ENCODE data around the gene IER5L. TPM values are rescaled to one million over a fixed set of nuclear protein-coding genes. Genes with fewer than 3 reads are reported as not detected.

The IER5L gene
- total and polyA plus RNA-seq, 9 of the 15 experiments (the other 6 are each of a cell fraction or from before 2014, with no cell fraction given): 0.14 to 11.9 (median 0.52) TPM

- TF ChIP-seq ZNF639 (CRISPR knock-in tag; conservative IDR thresholded peaks at IDR 0.05 in 1 of 2, IDR thresholded peaks at IDR 0.05 in 1 of 2) (peak in 1 of 2 experiments; percentile 34; a peak in 1 of 4 replicates), CTCF (IDR thresholded peaks at IDR 0.05 in 2 of 3, conservative IDR thresholded peaks at IDR 0.05 in 1 of 3; ENCODE audit: insufficient read depth in 2 of 3, low read depth in 1 of 3, low read length in 3 of 3) (0 out of 6 replicates have a peak, but pooled peaks of 1 of the 3 experiments have one; percentile 0), SMAD1 (IDR thresholded peaks at IDR 0.05; ENCODE audit: low read depth, low read length, partially characterized antibody) (peak; percentile 60), NCOA1 (IDR thresholded peaks at IDR 0.05; ENCODE audit: low read depth) (no peak), HDAC2 (IDR thresholded peaks at IDR 0.05) (peak; percentile 71), PCBP2 (IDR thresholded peaks at IDR 0.05; ENCODE audit: low read depth, low read length, poor library complexity, severe bottlenecking) (no peak), C11orf30 (IDR thresholded peaks at IDR 0.05; ENCODE audit: low read depth) (no peak), IFI16 (CRISPR knock-in tag; IDR thresholded peaks at IDR 0.05) (no peak), SRSF1 (IDR thresholded peaks at IDR 0.05; ENCODE audit: low read depth, low read length) (no peak), THAP7 (CRISPR knock-in tag; IDR thresholded peaks at IDR 0.05) (no peak), HNRNPK (IDR thresholded peaks at IDR 0.05; ENCODE audit: low read depth, low read length, poor library complexity, severe bottlenecking) (no peak), VEZF1 (CRISPR knock-in tag; IDR thresholded peaks at IDR 0.05) (peak; percentile 32), TFAM (CRISPR knock-in tag; conservative IDR thresholded peaks at IDR 0.05) (no peak), HMGXB4 (CRISPR knock-in tag; IDR thresholded peaks at IDR 0.05) (no peak)
- TF ChIP-seq, protein P1, sequence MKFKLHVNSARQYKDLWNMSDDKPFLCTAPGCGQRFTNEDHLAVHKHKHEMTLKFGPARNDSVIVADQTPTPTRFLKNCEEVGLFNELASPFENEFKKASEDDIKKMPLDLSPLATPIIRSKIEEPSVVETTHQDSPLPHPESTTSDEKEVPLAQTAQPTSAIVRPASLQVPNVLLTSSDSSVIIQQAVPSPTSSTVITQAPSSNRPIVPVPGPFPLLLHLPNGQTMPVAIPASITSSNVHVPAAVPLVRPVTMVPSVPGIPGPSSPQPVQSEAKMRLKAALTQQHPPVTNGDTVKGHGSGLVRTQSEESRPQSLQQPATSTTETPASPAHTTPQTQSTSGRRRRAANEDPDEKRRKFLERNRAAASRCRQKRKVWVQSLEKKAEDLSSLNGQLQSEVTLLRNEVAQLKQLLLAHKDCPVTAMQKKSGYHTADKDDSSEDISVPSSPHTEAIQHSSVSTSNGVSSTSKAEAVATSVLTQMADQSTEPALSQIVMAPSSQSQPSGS (CRISPR knock-in tag; IDR thresholded peaks at IDR 0.05): no peak
- TF ChIP-seq, protein P2, sequence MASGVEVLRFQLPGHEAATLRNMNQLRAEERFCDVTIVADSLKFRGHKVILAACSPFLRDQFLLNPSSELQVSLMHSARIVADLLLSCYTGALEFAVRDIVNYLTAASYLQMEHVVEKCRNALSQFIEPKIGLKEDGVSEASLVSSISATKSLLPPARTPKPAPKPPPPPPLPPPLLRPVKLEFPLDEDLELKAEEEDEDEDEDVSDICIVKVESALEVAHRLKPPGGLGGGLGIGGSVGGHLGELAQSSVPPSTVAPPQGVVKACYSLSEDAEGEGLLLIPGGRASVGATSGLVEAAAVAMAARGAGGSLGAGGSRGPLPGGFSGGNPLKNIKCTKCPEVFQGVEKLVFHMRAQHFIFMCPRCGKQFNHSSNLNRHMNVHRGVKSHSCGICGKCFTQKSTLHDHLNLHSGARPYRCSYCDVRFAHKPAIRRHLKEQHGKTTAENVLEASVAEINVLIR (CRISPR knock-in tag; IDR thresholded peaks at IDR 0.05): no peak
Observed at GRCh38 chr9:129177791-129178567, at the start of gene IER5L (continued).

All from K562 (cell line).